ENCODE data around the gene OAS2. TPM values are rescaled to one million over a fixed set of nuclear protein-coding genes. Genes with fewer than 3 reads are reported as not detected.
A peak's percentile ranks its signal among the peaks of the same experiment; 100 is the strongest.

Gene OAS2
- polyA plus RNA-seq, 1 donor from 2014 or later: not detected

DNA sequence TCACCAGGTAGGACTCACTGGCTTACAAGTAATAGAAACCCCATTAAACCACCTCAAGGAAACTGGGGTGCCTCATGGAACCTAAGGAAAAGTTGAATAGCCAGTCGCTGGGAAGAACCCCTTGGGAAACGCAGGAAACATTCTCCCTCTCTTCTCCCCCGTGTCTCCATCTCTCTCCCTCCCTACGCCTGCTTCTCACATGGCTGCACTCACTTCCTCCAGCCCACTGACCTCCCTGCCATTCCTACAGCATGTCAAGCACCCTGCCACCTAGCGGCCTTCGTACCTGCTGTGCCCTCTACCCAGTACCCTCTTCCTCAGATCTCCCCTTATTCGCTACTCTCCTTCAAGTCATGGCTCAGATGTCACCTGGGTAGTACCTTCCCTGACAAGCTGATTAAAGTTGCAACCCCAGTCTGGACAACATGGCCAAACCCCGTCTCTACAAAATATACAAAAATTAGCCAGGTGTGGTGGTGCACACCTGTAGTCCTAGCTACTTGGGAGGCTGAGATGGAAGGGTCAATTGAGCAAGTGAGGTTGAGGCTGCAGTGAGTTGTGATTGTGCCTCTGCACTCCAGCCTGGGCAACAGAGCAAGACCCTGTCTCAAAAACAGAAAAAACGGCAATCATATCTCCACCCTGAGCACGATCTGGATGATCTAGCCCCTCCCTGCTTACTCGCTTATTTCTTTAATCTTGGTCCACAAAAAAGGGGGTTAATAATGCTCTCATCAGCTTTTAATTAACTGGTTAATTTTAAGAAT, 71.8 kb downstream of the OAS2 start:
- H3K9me2 ChIP-seq (ENCODE audit: insufficient read depth, low read length): no peaks in the 10 kb centered on the region
- H3K9me3 ChIP-seq (ENCODE audit: low read length): no peaks in the 10 kb centered on the region
- peaks cover 3% of the 10 kb centered on the region for H3K27me3 ChIP-seq (ENCODE audit: insufficient read depth, low read depth, low read length)
- H3K27ac ChIP-seq (ENCODE audit: low read length): no peak overlapping the region
- H3K4me2 ChIP-seq (ENCODE audit: low read length): no peak overlapping the region
- TF ChIP-seq, protein P1, sequence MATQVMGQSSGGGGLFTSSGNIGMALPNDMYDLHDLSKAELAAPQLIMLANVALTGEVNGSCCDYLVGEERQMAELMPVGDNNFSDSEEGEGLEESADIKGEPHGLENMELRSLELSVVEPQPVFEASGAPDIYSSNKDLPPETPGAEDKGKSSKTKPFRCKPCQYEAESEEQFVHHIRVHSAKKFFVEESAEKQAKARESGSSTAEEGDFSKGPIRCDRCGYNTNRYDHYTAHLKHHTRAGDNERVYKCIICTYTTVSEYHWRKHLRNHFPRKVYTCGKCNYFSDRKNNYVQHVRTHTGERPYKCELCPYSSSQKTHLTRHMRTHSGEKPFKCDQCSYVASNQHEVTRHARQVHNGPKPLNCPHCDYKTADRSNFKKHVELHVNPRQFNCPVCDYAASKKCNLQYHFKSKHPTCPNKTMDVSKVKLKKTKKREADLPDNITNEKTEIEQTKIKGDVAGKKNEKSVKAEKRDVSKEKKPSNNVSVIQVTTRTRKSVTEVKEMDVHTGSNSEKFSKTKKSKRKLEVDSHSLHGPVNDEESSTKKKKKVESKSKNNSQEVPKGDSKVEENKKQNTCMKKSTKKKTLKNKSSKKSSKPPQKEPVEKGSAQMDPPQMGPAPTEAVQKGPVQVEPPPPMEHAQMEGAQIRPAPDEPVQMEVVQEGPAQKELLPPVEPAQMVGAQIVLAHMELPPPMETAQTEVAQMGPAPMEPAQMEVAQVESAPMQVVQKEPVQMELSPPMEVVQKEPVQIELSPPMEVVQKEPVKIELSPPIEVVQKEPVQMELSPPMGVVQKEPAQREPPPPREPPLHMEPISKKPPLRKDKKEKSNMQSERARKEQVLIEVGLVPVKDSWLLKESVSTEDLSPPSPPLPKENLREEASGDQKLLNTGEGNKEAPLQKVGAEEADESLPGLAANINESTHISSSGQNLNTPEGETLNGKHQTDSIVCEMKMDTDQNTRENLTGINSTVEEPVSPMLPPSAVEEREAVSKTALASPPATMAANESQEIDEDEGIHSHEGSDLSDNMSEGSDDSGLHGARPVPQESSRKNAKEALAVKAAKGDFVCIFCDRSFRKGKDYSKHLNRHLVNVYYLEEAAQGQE (IDR thresholded peaks at IDR 0.05; ENCODE audit: borderline replicate concordance): no peak
- TF ChIP-seq, protein P2, sequence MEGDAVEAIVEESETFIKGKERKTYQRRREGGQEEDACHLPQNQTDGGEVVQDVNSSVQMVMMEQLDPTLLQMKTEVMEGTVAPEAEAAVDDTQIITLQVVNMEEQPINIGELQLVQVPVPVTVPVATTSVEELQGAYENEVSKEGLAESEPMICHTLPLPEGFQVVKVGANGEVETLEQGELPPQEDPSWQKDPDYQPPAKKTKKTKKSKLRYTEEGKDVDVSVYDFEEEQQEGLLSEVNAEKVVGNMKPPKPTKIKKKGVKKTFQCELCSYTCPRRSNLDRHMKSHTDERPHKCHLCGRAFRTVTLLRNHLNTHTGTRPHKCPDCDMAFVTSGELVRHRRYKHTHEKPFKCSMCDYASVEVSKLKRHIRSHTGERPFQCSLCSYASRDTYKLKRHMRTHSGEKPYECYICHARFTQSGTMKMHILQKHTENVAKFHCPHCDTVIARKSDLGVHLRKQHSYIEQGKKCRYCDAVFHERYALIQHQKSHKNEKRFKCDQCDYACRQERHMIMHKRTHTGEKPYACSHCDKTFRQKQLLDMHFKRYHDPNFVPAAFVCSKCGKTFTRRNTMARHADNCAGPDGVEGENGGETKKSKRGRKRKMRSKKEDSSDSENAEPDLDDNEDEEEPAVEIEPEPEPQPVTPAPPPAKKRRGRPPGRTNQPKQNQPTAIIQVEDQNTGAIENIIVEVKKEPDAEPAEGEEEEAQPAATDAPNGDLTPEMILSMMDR (IDR thresholded peaks at IDR 0.05; ENCODE audit: poor library complexity, severe bottlenecking): peak; percentile 25
- no peak for TF ChIP-seq MXI1 (conservative IDR thresholded peaks at IDR 0.05; ENCODE audit: poor library complexity, severe bottlenecking)
- H3K79me2 ChIP-seq (replicated peaks; ENCODE audit: insufficient read depth, low read length): no peaks in the 10 kb centered on the region
- H3K36me3 ChIP-seq (ENCODE audit: insufficient read depth, low read length): no peaks in the 10 kb centered on the region
- H2AFZ ChIP-seq (ENCODE audit: low read depth, low read length): no peak overlapping the region
- H3F3A ChIP-seq (ENCODE audit: insufficient read depth, low read length, poor library complexity, severe bottlenecking): no peaks in the 10 kb centered on the region
- no peak overlapping the region for H3K9ac ChIP-seq (ENCODE audit: low read length)
- H4K20me1 ChIP-seq (ENCODE audit: insufficient read depth): no peaks in the 10 kb centered on the region
- no peak overlapping the region for H3K4me3 ChIP-seq (ENCODE audit: low read length)

DNA sequence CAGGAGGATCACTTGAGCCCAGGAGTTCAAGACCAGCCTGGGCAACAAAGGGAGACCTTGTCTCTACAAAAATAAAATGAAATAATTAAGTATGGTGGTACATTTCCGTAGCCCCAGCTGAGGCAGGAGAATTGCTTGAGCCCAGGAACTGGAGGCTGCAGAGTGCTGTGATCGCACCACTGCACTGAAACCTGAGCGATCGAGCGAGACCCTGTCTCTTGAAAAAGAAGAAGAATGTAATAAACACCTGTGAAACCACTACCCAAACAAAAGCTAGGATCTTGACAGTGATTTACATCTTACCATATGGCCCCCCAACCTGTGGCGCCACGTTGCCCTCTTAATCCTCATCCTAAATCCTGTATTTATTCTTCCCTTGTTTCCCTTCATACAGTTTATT, 72.5 kb downstream of the OAS2 start:
- no peaks in the 10 kb centered on the region for H3K36me3 ChIP-seq (ENCODE audit: insufficient read depth, low read length)
- H3K9ac ChIP-seq (ENCODE audit: low read length): no peak overlapping the region
- H3K4me3 ChIP-seq (ENCODE audit: low read length): no peak overlapping the region
- TF ChIP-seq MXI1 (conservative IDR thresholded peaks at IDR 0.05; ENCODE audit: poor library complexity, severe bottlenecking) (no peak), TAF1 (IDR thresholded peaks at IDR 0.05; ENCODE audit: low read depth) (no peak), EZH2 (IDR thresholded peaks at IDR 0.05; ENCODE audit: borderline replicate concordance, insufficient read depth, low read length, poor library complexity, severe bottlenecking) (no peak), SMC3 (conservative IDR thresholded peaks at IDR 0.05; ENCODE audit: poor library complexity) (no peak), RAD21 (conservative IDR thresholded peaks at IDR 0.05) (no peak), EP300 (conservative IDR thresholded peaks at IDR 0.05; ENCODE audit: poor library complexity, severe bottlenecking) (no peak)
- TF ChIP-seq, protein P1 (IDR thresholded peaks at IDR 0.05; ENCODE audit: borderline replicate concordance): no peak
- TF ChIP-seq, protein P2 (IDR thresholded peaks at IDR 0.05; ENCODE audit: poor library complexity, severe bottlenecking): no peak
- H3K9me2 ChIP-seq (ENCODE audit: insufficient read depth, low read length): no peaks in the 10 kb centered on the region
- H3K27ac ChIP-seq (ENCODE audit: low read length): no peak overlapping the region
- no peak overlapping the region for H2AFZ ChIP-seq (ENCODE audit: low read depth, low read length)
- H3K27me3 ChIP-seq (ENCODE audit: insufficient read depth, low read depth, low read length): no peaks in the 10 kb centered on the region
- H3K9me3 ChIP-seq (ENCODE audit: low read length): no peaks in the 10 kb centered on the region
- H3K79me2 ChIP-seq (replicated peaks; ENCODE audit: insufficient read depth, low read length): peaks cover 4% of the 10 kb centered on the region
- H4K20me1 ChIP-seq (ENCODE audit: insufficient read depth): no peaks in the 10 kb centered on the region
- H3K4me2 ChIP-seq (ENCODE audit: low read length): no peak overlapping the region
- no peaks in the 10 kb centered on the region for H3F3A ChIP-seq (ENCODE audit: insufficient read depth, low read length, poor library complexity, severe bottlenecking)

Measured in neural cell (in vitro differentiated cells).